Transverse colon (tissue), 4 donors: ENCODE results near the gene ANHX.

Source experiments
- CTCF ChIP-seq, 5 experiments: fragments of 200-600 bp in 3 of 5; fragments of 450-650 bp in 2 of 5; sonication (generic) in 3 of 5; IDR thresholded peaks; 1 replicate in 2 of 5; 2 replicates in 3 of 5; pipeline ENCODE4 v1.5.1; 2016 to 2017; ENCODE audit warnings: antibody characterized with exemption in 5 of 5, inconsistent platforms in 3 of 5, mild to moderate bottlenecking in 2 of 5, moderate library complexity in 1 of 5
- EP300 ChIP-seq: sonication (generic); formaldehyde crosslinking; IDR thresholded peaks from one replicate; pipeline ENCODE4 v1.6.1; 2017; ENCODE audit warnings: antibody characterized with exemption, low read depth
- POLR2A ChIP-seq: fragments of 450-650 bp; IDR thresholded peaks from one replicate; pipeline ENCODE4 v1.6.1; 2016; ENCODE audit warnings: antibody characterized with exemption, mild to moderate bottlenecking, moderate library complexity
- POLR2AphosphoS5 ChIP-seq, 3 donors: sonication (generic); formaldehyde crosslinking; IDR thresholded peaks; one replicate each; pipeline ENCODE4 v1.6.1; 2016; ENCODE audit warnings: antibody characterized with exemption in 3 of 3

GRCh38 chr12:133203344-133204263 lies 32.1 kb downstream of the ANHX start:
- TF ChIP-seq CTCF (IDR thresholded peaks at IDR 0.05) (no peak), POLR2A (no peak), EP300 (no peak), POLR2AphosphoS5 (IDR thresholded peaks at IDR 0.05) (no peak)
